MM.1S (cell line): ENCODE data around the gene MACROH2A2.

Experiments
- EZH2 ChIP-seq: fragments of 300-600 bp; sonication (generic); optimal IDR thresholded peaks from 2 replicates; pipeline ENCODE3; 2017; ENCODE audit warnings: low read depth, mild to moderate bottlenecking, antibody characterized with exemption, low read length, mixed read lengths
- TF ChIP-seq, protein P1 (sequence below): fragments of 300-600 bp; sonication (generic); IDR thresholded peaks from 2 replicates; pipeline ENCODE4 v1.5.1; 2016; ENCODE audit warnings: antibody characterized with exemption, low read length, mixed read lengths

- TF ChIP-seq, protein P1, sequence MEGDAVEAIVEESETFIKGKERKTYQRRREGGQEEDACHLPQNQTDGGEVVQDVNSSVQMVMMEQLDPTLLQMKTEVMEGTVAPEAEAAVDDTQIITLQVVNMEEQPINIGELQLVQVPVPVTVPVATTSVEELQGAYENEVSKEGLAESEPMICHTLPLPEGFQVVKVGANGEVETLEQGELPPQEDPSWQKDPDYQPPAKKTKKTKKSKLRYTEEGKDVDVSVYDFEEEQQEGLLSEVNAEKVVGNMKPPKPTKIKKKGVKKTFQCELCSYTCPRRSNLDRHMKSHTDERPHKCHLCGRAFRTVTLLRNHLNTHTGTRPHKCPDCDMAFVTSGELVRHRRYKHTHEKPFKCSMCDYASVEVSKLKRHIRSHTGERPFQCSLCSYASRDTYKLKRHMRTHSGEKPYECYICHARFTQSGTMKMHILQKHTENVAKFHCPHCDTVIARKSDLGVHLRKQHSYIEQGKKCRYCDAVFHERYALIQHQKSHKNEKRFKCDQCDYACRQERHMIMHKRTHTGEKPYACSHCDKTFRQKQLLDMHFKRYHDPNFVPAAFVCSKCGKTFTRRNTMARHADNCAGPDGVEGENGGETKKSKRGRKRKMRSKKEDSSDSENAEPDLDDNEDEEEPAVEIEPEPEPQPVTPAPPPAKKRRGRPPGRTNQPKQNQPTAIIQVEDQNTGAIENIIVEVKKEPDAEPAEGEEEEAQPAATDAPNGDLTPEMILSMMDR = no peak
- TF ChIP-seq EZH2 = no peak
Observed at GRCh38 chr10:70048030-70048723, 4.5 kb upstream of the MACROH2A2 start.
